Liver (tissue), 9 donors: Measurements from ENCODE around the gene GHR. TPM values are rescaled to one million over a fixed set of nuclear protein-coding genes. Genes with fewer than 3 reads are reported as not detected.

Experiments
- DNase-seq: peaks from one replicate; pipeline ENCODE4 v3.0.0-alpha.2; 2017; ENCODE audit warnings: low spot score
- H3K27ac ChIP-seq, 2 donors: one replicate each; pipeline ENCODE4 v1.7.0; 2013; ENCODE audit warnings: inconsistent platforms in 2 of 2, low read length in 2 of 2, control low read depth in 1 of 2, low read depth in 1 of 2, mild to moderate bottlenecking in 1 of 2
- H3K27me3 ChIP-seq, 4 donors: one replicate each; pipeline versions ENCODE4 v1.6.1 to v1.7.0; 2013; ENCODE audit warnings: low read length in 3 of 4, inconsistent platforms in 1 of 4, mild to moderate bottlenecking in 1 of 4, moderate library complexity in 1 of 4; ENCODE audit not compliant: control insufficient read depth in 4 of 4, insufficient read depth in 4 of 4
- H3K36me3 ChIP-seq, 4 donors: one replicate each; pipeline versions ENCODE4 v1.6.1 to v1.7.0; 2013; ENCODE audit warnings: low read length in 3 of 4, mild to moderate bottlenecking in 3 of 4, low read depth in 1 of 4, moderate library complexity in 1 of 4; ENCODE audit not compliant: control insufficient read depth in 4 of 4, insufficient read depth in 3 of 4
- H3K4me1 ChIP-seq, 4 donors: one replicate each; pipeline versions ENCODE4 v1.6.1 to v1.7.0; 2013; ENCODE audit warnings: low read length in 3 of 4, mild to moderate bottlenecking in 3 of 4, moderate library complexity in 1 of 4; ENCODE audit not compliant: control insufficient read depth in 4 of 4, insufficient read depth in 4 of 4
- H3K4me3 ChIP-seq, 3 donors: one replicate each; pipeline versions ENCODE4 v1.6.1 to v1.7.0; 2013; ENCODE audit warnings: low read length in 3 of 3, control low read depth in 1 of 3, low read depth in 1 of 3, mild to moderate bottlenecking in 1 of 3
- H3K9ac ChIP-seq, 2 donors: one replicate each; pipeline ENCODE4 v1.7.0; 2013; ENCODE audit warnings: low read length in 2 of 2, mild to moderate bottlenecking in 2 of 2, moderate library complexity in 2 of 2, control low read depth in 1 of 2, low read depth in 1 of 2
- H3K9me3 ChIP-seq, 4 donors: one replicate each; pipeline versions ENCODE4 v1.6.1 to v1.7.0; 2013; ENCODE audit warnings: low read length in 3 of 4; ENCODE audit not compliant: control insufficient read depth in 4 of 4
- ATF3 ChIP-seq: IDR thresholded peaks from 2 replicates; pipeline ENCODE4 v1.6.1; 2016; ENCODE audit warnings: antibody characterized with exemption
- CTCF ChIP-seq: fragments of 150-350 bp; IDR thresholded peaks from 2 replicates; pipeline ENCODE4 v1.5.1; 2017; ENCODE audit warnings: improper control_type of control experiment, low read depth, low read length; ENCODE audit not compliant: missing input control
- EGR1 ChIP-seq, 2 donors: IDR thresholded peaks; 2 replicates each; pipeline ENCODE4 v1.6.1; 2016 to 2018; ENCODE audit warnings: antibody characterized with exemption in 2 of 2, low read depth in 2 of 2
- FOXA1 ChIP-seq: IDR thresholded peaks from 2 replicates; pipeline ENCODE4 v1.6.1; 2016; ENCODE audit warnings: antibody characterized with exemption
- FOXA2 ChIP-seq: IDR thresholded peaks from 2 replicates; pipeline ENCODE4 v1.6.1; 2016; ENCODE audit warnings: antibody characterized with exemption
- GABPA ChIP-seq, 2 donors: IDR thresholded peaks in 1 of 2; conservative IDR thresholded peaks in 1 of 2; 2 replicates each; pipeline ENCODE4 v1.6.1; 2016; ENCODE audit warnings: antibody characterized with exemption in 2 of 2, mild to moderate bottlenecking in 1 of 2, moderate library complexity in 1 of 2
- HNF4A ChIP-seq, 2 donors: conservative IDR thresholded peaks; 2 replicates each; pipeline ENCODE4 v1.6.1; 2016; ENCODE audit warnings: antibody characterized with exemption in 2 of 2, mild to moderate bottlenecking in 2 of 2
- HNF4G ChIP-seq: IDR thresholded peaks from 2 replicates; pipeline ENCODE4 v1.6.1; 2016; ENCODE audit warnings: antibody characterized with exemption
- JUND ChIP-seq, 2 donors: IDR thresholded peaks; 2 replicates each; pipeline ENCODE4 v1.6.1; 2016; ENCODE audit warnings: antibody characterized with exemption in 2 of 2
- MAX ChIP-seq: IDR thresholded peaks from 2 replicates; pipeline ENCODE4 v1.6.1; 2016; ENCODE audit warnings: antibody characterized with exemption
- RAD21 ChIP-seq, 2 donors: IDR thresholded peaks; 2 replicates each; pipeline ENCODE4 v1.6.1; 2016; ENCODE audit warnings: antibody characterized with exemption in 2 of 2, mild to moderate bottlenecking in 2 of 2
- REST ChIP-seq: IDR thresholded peaks from 2 replicates; pipeline ENCODE4 v1.6.1; 2016; ENCODE audit warnings: antibody characterized with exemption, mild to moderate bottlenecking
- RXRA ChIP-seq, 2 donors: IDR thresholded peaks; 2 replicates each; pipeline ENCODE4 v1.6.1; 2017 to 2018; ENCODE audit warnings: antibody characterized with exemption in 2 of 2, mild to moderate bottlenecking in 1 of 2
- SP1 ChIP-seq: IDR thresholded peaks from 2 replicates; pipeline ENCODE4 v1.6.1; 2018; ENCODE audit warnings: antibody characterized with exemption, mild to moderate bottlenecking
- YY1 ChIP-seq: IDR thresholded peaks from 2 replicates; pipeline ENCODE4 v1.6.1; 2016; ENCODE audit warnings: antibody characterized with exemption, mild to moderate bottlenecking
- ZBTB33 ChIP-seq: IDR thresholded peaks from 2 replicates; pipeline ENCODE4 v1.6.1; 2016; ENCODE audit warnings: antibody characterized with exemption
- WGBS: extraction: QIAGEN DNeasy Blood & Tissue Kit; methylation state at CpG from one replicate; pipeline ENCODE4 v1.1.7; 2013; 5-methylcytosine and 5-hydroxymethylcytosine counted together
- polyA plus RNA-seq, 2 donors: library from polyadenylated mRNA; stranded (reverse) in 1 of 2; unstranded in 1 of 2; fragments of 200-250 nt in 1 of 2; fragments of >200 nt in 1 of 2; fragmentation: Nextera tagmentation in 1 of 2; extraction: Ambion mirVana in 1 of 2; gene quantifications; one replicate each; pipeline versions ENCODE4 v1.2.1 to v1.2.3, GENCODE V29; 2013 to 2015
- total RNA-seq, 2 donors: library from RNA; depleted of rRNA; stranded (reverse); fragments of >200 nt; gene quantifications; one replicate each; pipeline ENCODE4 v1.2.3, GENCODE V29; 2014
- donor health status: healthy.
- donor health status: healthy.
- donor health status: healthy.
- donor health status: healthy.
- donor health status: healthy.

Gene GHR
- total and polyA plus RNA-seq, 4 donors: 6.6 to 104 (median 20.9) TPM

- no peak for DNase-seq
- H3K9ac ChIP-seq: no peak overlapping the region
- H3K27ac ChIP-seq: no peak overlapping the region
- no peak overlapping the region for H3K4me3 ChIP-seq
- 62% methylated on average over 5 of the region's 5 CpGs for WGBS
- TF ChIP-seq GABPA (IDR thresholded peaks at IDR 0.05 in 1 of 2, conservative IDR thresholded peaks at IDR 0.05 in 1 of 2) (no peak), FOXA2 (no peak), ZBTB33 (no peak), RAD21 (IDR thresholded peaks at IDR 0.05) (no peak)
- no peaks in the 10 kb centered on the region for H3K36me3 ChIP-seq
- H3K4me1 ChIP-seq: no peaks in the 10 kb centered on the region
- no peaks in the 10 kb centered on the region for H3K27me3 ChIP-seq
- peaks cover 0 to 2% (median 0%) of the 10 kb centered on the region in 4 donors for H3K9me3 ChIP-seq
Measured at GRCh38 chr5:42390115-42390514, 33.1 kb upstream of the GHR start.

GRCh38 chr5:42392917-42393316, 30.3 kb upstream of the GHR start:
- H3K36me3 ChIP-seq: no peaks in the 10 kb centered on the region
- no peak overlapping the region for H3K27ac ChIP-seq
- peak overlapping the region in 1 of 3 donors; percentile 7 for H3K4me3 ChIP-seq
- no peak overlapping the region for H3K9ac ChIP-seq
- no peaks in the 10 kb centered on the region for H3K27me3 ChIP-seq
- TF ChIP-seq ATF3 (no peak), MAX (no peak), HNF4G (no peak), EGR1 (IDR thresholded peaks at IDR 0.05; ENCODE audit: low read depth in 2 of 2) (no peak), FOXA1 (no peak)
- H3K9me3 ChIP-seq: peaks cover 0 to 2% (median 0%) of the 10 kb centered on the region in 4 donors
- WGBS: 82% methylated on average over 2 of the region's 2 CpGs
- H3K4me1 ChIP-seq: no peaks in the 10 kb centered on the region
- DNase-seq: no peak

- peaks cover 0 to 2% (median 0%) of the 10 kb centered on the region in 4 donors for H3K9me3 ChIP-seq
- H3K27ac ChIP-seq: no peak overlapping the region
- no peak overlapping the region for H3K9ac ChIP-seq
- no peak for DNase-seq
- no peaks in the 10 kb centered on the region for H3K4me1 ChIP-seq
- no peak for TF ChIP-seq CTCF
- TF ChIP-seq REST: no peak
- TF ChIP-seq ZBTB33: no peak
- TF ChIP-seq FOXA2: no peak
- TF ChIP-seq GABPA (IDR thresholded peaks at IDR 0.05 in 1 of 2, conservative IDR thresholded peaks at IDR 0.05 in 1 of 2): no peak
- TF ChIP-seq YY1: no peak
- no peak for TF ChIP-seq RAD21 (IDR thresholded peaks at IDR 0.05)
- TF ChIP-seq SP1: no peak
- TF ChIP-seq ATF3: no peak
- TF ChIP-seq RXRA (IDR thresholded peaks at IDR 0.05): no peak
- no peak for TF ChIP-seq HNF4A (conservative IDR thresholded peaks at IDR 0.05)
- TF ChIP-seq JUND (IDR thresholded peaks at IDR 0.05): no peak
- TF ChIP-seq FOXA1: no peak
- no peak for TF ChIP-seq HNF4G
- TF ChIP-seq MAX: no peak
- no peak for TF ChIP-seq EGR1 (IDR thresholded peaks at IDR 0.05; ENCODE audit: low read depth in 2 of 2)
- H3K4me3 ChIP-seq: no peak overlapping the region
- no peaks in the 10 kb centered on the region for H3K36me3 ChIP-seq
- H3K27me3 ChIP-seq: no peaks in the 10 kb centered on the region
- 84% methylated on average over 5 of the region's 5 CpGs for WGBS
Measured at GRCh38 chr5:42396111-42396510, 27.1 kb upstream of the GHR start.
